ENCODE measurements around the gene ARID5B.

DNA sequence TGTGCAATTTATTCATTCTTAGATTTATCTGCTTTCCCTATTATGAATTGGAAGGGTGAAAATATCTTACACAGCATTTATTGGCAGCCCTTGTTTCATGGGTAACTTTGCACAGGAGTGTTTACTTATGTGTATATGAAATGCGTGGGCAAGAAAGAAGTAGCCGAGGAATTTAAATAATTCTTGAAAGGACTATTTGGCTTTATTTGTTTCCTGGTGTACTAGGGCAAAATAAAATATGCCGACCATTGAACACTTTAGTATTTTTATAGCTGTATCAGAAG, 93.7 kb downstream of the ARID5B start:
- TF ChIP-seq POLR2A (IDR thresholded peaks at IDR 0.05) = no peak
- TF ChIP-seq, protein P1, sequence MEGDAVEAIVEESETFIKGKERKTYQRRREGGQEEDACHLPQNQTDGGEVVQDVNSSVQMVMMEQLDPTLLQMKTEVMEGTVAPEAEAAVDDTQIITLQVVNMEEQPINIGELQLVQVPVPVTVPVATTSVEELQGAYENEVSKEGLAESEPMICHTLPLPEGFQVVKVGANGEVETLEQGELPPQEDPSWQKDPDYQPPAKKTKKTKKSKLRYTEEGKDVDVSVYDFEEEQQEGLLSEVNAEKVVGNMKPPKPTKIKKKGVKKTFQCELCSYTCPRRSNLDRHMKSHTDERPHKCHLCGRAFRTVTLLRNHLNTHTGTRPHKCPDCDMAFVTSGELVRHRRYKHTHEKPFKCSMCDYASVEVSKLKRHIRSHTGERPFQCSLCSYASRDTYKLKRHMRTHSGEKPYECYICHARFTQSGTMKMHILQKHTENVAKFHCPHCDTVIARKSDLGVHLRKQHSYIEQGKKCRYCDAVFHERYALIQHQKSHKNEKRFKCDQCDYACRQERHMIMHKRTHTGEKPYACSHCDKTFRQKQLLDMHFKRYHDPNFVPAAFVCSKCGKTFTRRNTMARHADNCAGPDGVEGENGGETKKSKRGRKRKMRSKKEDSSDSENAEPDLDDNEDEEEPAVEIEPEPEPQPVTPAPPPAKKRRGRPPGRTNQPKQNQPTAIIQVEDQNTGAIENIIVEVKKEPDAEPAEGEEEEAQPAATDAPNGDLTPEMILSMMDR (IDR thresholded peaks at IDR 0.05) = no peak
